PC-3 (cell line): ENCODE results near the gene EXOC6B. TPM values are rescaled to one million over a fixed set of nuclear protein-coding genes. Genes with fewer than 3 reads are reported as not detected.

Experiments used
- ATAC-seq: fragments of 200-7000 bp; cut with Tn5 transposase; 2 replicates; pipeline ENCODE4 v1.9.1; 2020; ENCODE audit warnings: mild to moderate bottlenecking, moderate library complexity
- BruUV-seq: library from RNA; stranded (reverse); fragments of 400-500 nt; replicated peaks from 2 replicates; lab custom pipeline; 2021; lab: Mats Ljungman, UMichigan
- CTCF ChIA-PET: fragments of 300-600 bp; sonication (Branson Sonifier 250); formaldehyde crosslinking; loops from one replicate; lab custom pipeline; 2022; ENCODE audit warnings: antibody characterized with exemption; lab: Charles Lee
- POLR2A ChIA-PET: fragments of 300-600 bp; sonication (Branson Sonifier 250); formaldehyde crosslinking; loops from one replicate; lab custom pipeline; 2022; ENCODE audit warnings: antibody characterized with exemption; ENCODE audit not compliant: unreplicated experiment; lab: Charles Lee
- DNase-seq: peaks from one replicate; pipeline ENCODE4 v3.0.0-alpha.2; 2015
- H2AFZ ChIP-seq: fragments of 300-600 bp; sonication (generic); 2 replicates; pipeline ENCODE4 v1.6.0; 2016; ENCODE audit warnings: antibody characterized with exemption, low read length
- H3F3A ChIP-seq: fragments of 300-600 bp; sonication (generic); one replicate; pipeline ENCODE4 v1.6.0; 2017; ENCODE audit warnings: antibody characterized with exemption, low read length, control low read depth, mild to moderate bottlenecking; ENCODE audit not compliant: unreplicated experiment
- H3K27ac ChIP-seq: fragments of 300-600 bp; sonication (generic); 2 replicates; pipeline ENCODE4 v1.5.1; 2016; ENCODE audit warnings: mild to moderate bottlenecking, low read length
- H3K27me3 ChIP-seq: fragments of 300-600 bp; sonication (generic); 2 replicates; pipeline ENCODE4 v1.6.1; 2016; ENCODE audit warnings: low read length, mixed read lengths
- H3K36me3 ChIP-seq: fragments of 300-600 bp; sonication (generic); 2 replicates; pipeline ENCODE4 v1.6.1; 2016; ENCODE audit warnings: low read depth, mixed run types, low read length, mixed read lengths
- H3K4me1 ChIP-seq: fragments of 300-600 bp; sonication (generic); 2 replicates; pipeline ENCODE4 v1.5.1; 2016; ENCODE audit warnings: low read length; ENCODE audit not compliant: insufficient read depth
- H3K4me2 ChIP-seq: fragments of 300-600 bp; sonication (generic); 2 replicates; pipeline ENCODE4 v1.6.0; 2016; ENCODE audit warnings: low read length
- H3K4me3 ChIP-seq: fragments of 300-600 bp; sonication (generic); 2 replicates; pipeline ENCODE4 v1.5.1; 2016; ENCODE audit warnings: mild to moderate bottlenecking, low read length, mixed read lengths
- H3K79me2 ChIP-seq: fragments of 300-600 bp; sonication (generic); 2 replicates; pipeline ENCODE4 v1.6.1; 2017; ENCODE audit warnings: low read length, mixed read lengths
- H3K9ac ChIP-seq: fragments of 300-600 bp; sonication (generic); 2 replicates; pipeline ENCODE4 v1.6.0; 2016; ENCODE audit warnings: mild to moderate bottlenecking, low read length
- H3K9me2 ChIP-seq: fragments of 300-600 bp; sonication (generic); replicated peaks from 2 replicates; pipeline ENCODE4 v1.6.1; 2016; ENCODE audit warnings: mixed run types, low read length, mixed read lengths
- H3K9me3 ChIP-seq: fragments of 300-600 bp; sonication (generic); 2 replicates; pipeline ENCODE4 v1.6.1; 2016; ENCODE audit warnings: low read length, mixed read lengths
- H4K20me1 ChIP-seq: fragments of 300-600 bp; sonication (generic); 2 replicates; pipeline ENCODE4 v1.6.1; 2016; ENCODE audit warnings: low read length, mixed read lengths
- EZH2 ChIP-seq: fragments of 300-600 bp; sonication (generic); IDR thresholded peaks from one replicate; pipeline ENCODE4 v1.6.1; 2017; ENCODE audit warnings: antibody characterized with exemption, mild to moderate bottlenecking, low read length; ENCODE audit not compliant: unreplicated experiment
- EZH2phosphoT487 ChIP-seq: fragments of 300-600 bp; sonication (generic); IDR thresholded peaks from 2 replicates; pipeline ENCODE4 v1.6.1; 2018; ENCODE audit warnings: mild to moderate bottlenecking, antibody characterized with exemption, low read length, borderline replicate concordance
- intact Hi-C: fragments of 100-400 bp; cut with micrococcal nuclease; formaldehyde crosslinking; loops from 2 replicates; pipeline ENCODE4 v1.9.0; 2023
- total RNA-seq: library from RNA; depleted of rRNA; stranded (reverse); fragments of >200 nt; gene quantifications from 2 replicates; pipeline ENCODE4 v1.2.3, GENCODE V29; 2014
- TF ChIP-seq, protein P1 (sequence below): fragments of 300-600 bp; sonication (generic); conservative IDR thresholded peaks from 2 replicates; pipeline ENCODE4 v1.5.1; 2017; ENCODE audit warnings: antibody characterized with exemption, low read depth, mild to moderate bottlenecking, low read length

EXOC6B gene
- total RNA-seq, 1 experiment from 2014 or later, result 13.9 TPM

- Histone ChIP-seq H3K36me3 (0 out of 2 replicates have a peak, but pooled peaks cover 6% of the 10 kb centered on the region), H3K79me2 (peaks cover 80% of the 10 kb centered on the region), H3K4me1 (peaks cover 22% of the 10 kb centered on the region), H2AFZ (no peak overlapping the region), H3K27me3 (no peaks in the 10 kb centered on the region), H3F3A (no peaks in the 10 kb centered on the region), H3K27ac (no peak overlapping the region), H3K9me2 (no peaks in the 10 kb centered on the region), H3K9ac (no peak overlapping the region), H3K4me2 (no peak overlapping the region), H3K9me3 (no peaks in the 10 kb centered on the region), H3K4me3 (no peak overlapping the region), H4K20me1 (no peaks in the 10 kb centered on the region)
- ATAC-seq (no peak), DNase-seq (no peak)
- ChIA-PET POLR2A (no interaction called here), CTCF (no interaction called here)
- BruUV-seq, result no TSS peak
- TF ChIP-seq EZH2phosphoT487 (no peak), EZH2 (no peak)
- TF ChIP-seq, protein P1, sequence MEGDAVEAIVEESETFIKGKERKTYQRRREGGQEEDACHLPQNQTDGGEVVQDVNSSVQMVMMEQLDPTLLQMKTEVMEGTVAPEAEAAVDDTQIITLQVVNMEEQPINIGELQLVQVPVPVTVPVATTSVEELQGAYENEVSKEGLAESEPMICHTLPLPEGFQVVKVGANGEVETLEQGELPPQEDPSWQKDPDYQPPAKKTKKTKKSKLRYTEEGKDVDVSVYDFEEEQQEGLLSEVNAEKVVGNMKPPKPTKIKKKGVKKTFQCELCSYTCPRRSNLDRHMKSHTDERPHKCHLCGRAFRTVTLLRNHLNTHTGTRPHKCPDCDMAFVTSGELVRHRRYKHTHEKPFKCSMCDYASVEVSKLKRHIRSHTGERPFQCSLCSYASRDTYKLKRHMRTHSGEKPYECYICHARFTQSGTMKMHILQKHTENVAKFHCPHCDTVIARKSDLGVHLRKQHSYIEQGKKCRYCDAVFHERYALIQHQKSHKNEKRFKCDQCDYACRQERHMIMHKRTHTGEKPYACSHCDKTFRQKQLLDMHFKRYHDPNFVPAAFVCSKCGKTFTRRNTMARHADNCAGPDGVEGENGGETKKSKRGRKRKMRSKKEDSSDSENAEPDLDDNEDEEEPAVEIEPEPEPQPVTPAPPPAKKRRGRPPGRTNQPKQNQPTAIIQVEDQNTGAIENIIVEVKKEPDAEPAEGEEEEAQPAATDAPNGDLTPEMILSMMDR, result no peak
- intact Hi-C loops, result loop anchor here (5.0 kb wide), 1 partner anchor 42 kb away; no protein-coding TSS in a partner anchor
These were observed 6.3 kb downstream of the EXOC6B start for GRCh38 chr2:72819501-72819900.

GRCh38 chr2:72815655-72816278, 10.1 kb downstream of the EXOC6B start:
- ChIA-PET CTCF (no interaction called here), POLR2A (no interaction called here)
- H3K79me2 ChIP-seq, result peaks cover 53% of the 10 kb centered on the region
- no peak overlapping the region for H3K27ac ChIP-seq
- no peaks in the 10 kb centered on the region for H4K20me1 ChIP-seq
- no peaks in the 10 kb centered on the region for H3K36me3 ChIP-seq
- no peak overlapping the region for H3K9ac ChIP-seq
- BruUV-seq, result no TSS peak
- H3K4me1 ChIP-seq, result peaks cover 4% of the 10 kb centered on the region
- ATAC-seq, result no peak
- H3K4me3 ChIP-seq, result no peak overlapping the region
- H3K9me2 ChIP-seq, result no peaks in the 10 kb centered on the region
- no peak overlapping the region for H2AFZ ChIP-seq
- H3F3A ChIP-seq, result no peaks in the 10 kb centered on the region
- TF ChIP-seq EZH2phosphoT487, result no peak
- TF ChIP-seq, protein P1, result no peak
- no peak for TF ChIP-seq EZH2
- intact Hi-C loops, result loop anchor here (5.0 kb wide), 1 partner anchor 38 kb away; no protein-coding TSS in a partner anchor
- no peaks in the 10 kb centered on the region for H3K9me3 ChIP-seq
- no peak for DNase-seq
- no peak overlapping the region for H3K4me2 ChIP-seq
- H3K27me3 ChIP-seq, result no peaks in the 10 kb centered on the region

DNA sequence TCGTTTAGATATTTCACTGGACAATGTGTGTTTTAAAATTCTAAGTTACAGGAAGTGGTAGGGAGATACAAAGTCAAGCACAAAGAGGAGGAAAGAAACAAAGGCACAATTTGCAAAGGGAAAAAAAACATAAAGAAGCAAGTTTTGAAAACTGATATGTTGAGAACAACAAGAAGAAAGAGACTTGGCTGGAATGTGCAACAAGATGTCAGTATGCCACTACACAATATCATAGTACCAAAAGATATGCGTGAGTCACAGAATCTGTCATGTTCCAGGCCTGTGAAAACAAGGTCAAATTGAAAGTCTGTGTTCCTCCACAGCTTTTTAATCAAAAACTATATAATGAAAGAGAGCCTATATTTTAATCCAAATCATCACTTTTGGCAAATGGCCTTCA, 12.0 kb downstream of the EXOC6B start:
- H3F3A ChIP-seq, result no peaks in the 10 kb centered on the region
- no peak overlapping the region for H3K4me2 ChIP-seq
- ChIA-PET POLR2A (no interaction called here), CTCF (no interaction called here)
- TF ChIP-seq EZH2phosphoT487, result no peak
- no peak for TF ChIP-seq EZH2
- TF ChIP-seq, protein P1, result no peak
- no peak overlapping the region for H3K4me3 ChIP-seq
- H3K27me3 ChIP-seq, result no peaks in the 10 kb centered on the region
- no peaks in the 10 kb centered on the region for H3K9me2 ChIP-seq
- peaks cover 17% of the 10 kb centered on the region; the same call in 1 of the 2 replicates for H3K36me3 ChIP-seq
- no peaks in the 10 kb centered on the region for H3K4me1 ChIP-seq
- no peak for DNase-seq
- H4K20me1 ChIP-seq, result no peaks in the 10 kb centered on the region
- H3K79me2 ChIP-seq, result peaks cover 48% of the 10 kb centered on the region
- no peak overlapping the region for H3K27ac ChIP-seq
- ATAC-seq, result no peak
- H3K9me3 ChIP-seq, result peaks cover 8% of the 10 kb centered on the region; the same call in 1 of the 2 replicates
- no peak overlapping the region for H3K9ac ChIP-seq
- no TSS peak for BruUV-seq
- H2AFZ ChIP-seq, result no peak overlapping the region
- intact Hi-C loops, result no loop called here
